Erythroblast (primary cell): ENCODE results near the gene TAOK1.

Experiments used
- GATA1 ChIP-seq: IDR thresholded peaks from 2 replicates; pipeline ENCODE4 v1.6.1; 2011; ENCODE audit warnings: low read depth, mild to moderate bottlenecking, control low read depth, low read length, moderate library complexity
- POLR2A ChIP-seq: IDR thresholded peaks from 2 replicates; pipeline ENCODE4 v1.6.1; 2011; ENCODE audit warnings: mild to moderate bottlenecking, low read length

DNA sequence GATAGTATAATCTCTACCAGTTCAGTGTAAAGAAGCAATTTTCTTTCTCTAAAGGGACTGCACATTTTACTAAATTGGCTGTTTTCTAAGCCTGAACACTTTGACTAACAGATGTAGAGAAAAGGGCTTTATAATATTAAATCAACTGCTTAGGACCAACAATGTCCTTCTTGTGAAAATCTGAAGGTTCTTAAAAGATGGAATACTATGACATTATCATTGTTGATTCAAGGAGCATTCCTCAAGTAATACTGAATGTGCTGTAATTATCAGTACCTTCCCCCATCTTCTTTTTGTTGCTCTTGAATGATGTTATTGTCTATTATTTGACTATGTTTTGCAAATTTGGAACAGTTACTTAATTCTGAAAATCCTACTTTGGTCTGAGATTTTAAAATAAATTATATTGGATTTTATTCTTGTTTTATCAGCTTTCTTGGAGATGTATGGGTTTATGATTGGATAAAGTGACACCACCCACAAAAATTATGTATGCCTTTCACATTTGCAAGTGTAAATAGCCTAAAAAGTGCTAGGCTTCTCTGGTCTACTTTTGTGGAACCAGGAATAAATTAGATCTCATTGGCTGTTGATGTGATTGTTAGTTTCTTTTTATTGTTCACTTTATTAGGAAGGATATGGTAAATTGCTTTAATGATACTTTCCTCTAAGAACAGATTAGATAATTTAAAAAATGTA lies 53.0 kb downstream of the TAOK1 start:
- TF ChIP-seq POLR2A (no peak), GATA1 (no peak)
